NOMO-1 treated with DMSO at 0.1 percent for 48 hours (cell line): ENCODE results near the gene CDS2.
"Not testable (repeated sequence)": the region's sequence is repeated elsewhere in the genome, so short reads cannot be mapped to it uniquely, and the experiment has no call there.

Experiments used
- DNase-seq: peaks from one replicate; lab custom pipeline; 2025; ENCODE audit not compliant: unreplicated experiment; lab: John Stamatoyannopoulos, UW

CDS2 gene

GRCh38 chr20:5126512-5127203, at the start of gene CDS2:
TSS of gene CDS2 (plus strand) at chr20:5127008. CDS start at chr20:5127093, 85 bp downstream.
- peak; percentile 99 for DNase-seq

- DNase-seq = no peak
These were observed 48.9 kb upstream of the CDS2 start for GRCh38 chr20:5077761-5078387.

GRCh38 chr20:5078399-5078958, 48.3 kb upstream of the CDS2 start:
- DNase-seq = peak; percentile 95

- peak; percentile 98 for DNase-seq
These were observed 46.4 kb upstream of the CDS2 start for GRCh38 chr20:5080384-5080877.

GRCh38 chr20:5085380-5085779, 41.4 kb upstream of the CDS2 start:
- DNase-seq = peak; percentile 50

GRCh38 chr20:5088688-5089087, 38.1 kb upstream of the CDS2 start:
- DNase-seq = no peak

GRCh38 chr20:5090191-5090590, 36.6 kb upstream of the CDS2 start:
- DNase-seq = peak; percentile 96

GRCh38 chr20:5091902-5092301, 34.9 kb upstream of the CDS2 start:
- no peak for DNase-seq

- DNase-seq = peak; percentile 10
These were observed 34.0 kb upstream of the CDS2 start for GRCh38 chr20:5092765-5093339.

- no peak for DNase-seq
These were observed 31.4 kb upstream of the CDS2 start for GRCh38 chr20:5095454-5095853.

- no peak for DNase-seq
These were observed 30.9 kb upstream of the CDS2 start for GRCh38 chr20:5095931-5096330.

GRCh38 chr20:5096463-5096862, 30.3 kb upstream of the CDS2 start:
- DNase-seq = no peak

GRCh38 chr20:5099009-5099408, 27.8 kb upstream of the CDS2 start:
- not testable (repeated sequence) for DNase-seq

GRCh38 chr20:5099909-5100308, 26.9 kb upstream of the CDS2 start:
- DNase-seq = not testable (repeated sequence)

GRCh38 chr20:5100684-5101347, 26.0 kb upstream of the CDS2 start:
- DNase-seq = peak; percentile 37

GRCh38 chr20:5104479-5104878, 22.3 kb upstream of the CDS2 start:
- DNase-seq = no peak

GRCh38 chr20:5109276-5109675, 17.5 kb upstream of the CDS2 start:
- DNase-seq = no peak

- DNase-seq = no peak
These were observed 13.2 kb upstream of the CDS2 start for GRCh38 chr20:5113615-5113986.

- DNase-seq = no peak
These were observed 12.4 kb upstream of the CDS2 start for GRCh38 chr20:5114403-5114802.

- DNase-seq = no peak
These were observed 9.9 kb upstream of the CDS2 start for GRCh38 chr20:5116875-5117274.
